ENCODE measurements around the gene YPEL1. TPM values are rescaled to one million over a fixed set of nuclear protein-coding genes. Genes with fewer than 3 reads are reported as not detected.

Gene YPEL1
- total RNA-seq, 1 experiment from 2014 or later = 3.1 TPM

DNA sequence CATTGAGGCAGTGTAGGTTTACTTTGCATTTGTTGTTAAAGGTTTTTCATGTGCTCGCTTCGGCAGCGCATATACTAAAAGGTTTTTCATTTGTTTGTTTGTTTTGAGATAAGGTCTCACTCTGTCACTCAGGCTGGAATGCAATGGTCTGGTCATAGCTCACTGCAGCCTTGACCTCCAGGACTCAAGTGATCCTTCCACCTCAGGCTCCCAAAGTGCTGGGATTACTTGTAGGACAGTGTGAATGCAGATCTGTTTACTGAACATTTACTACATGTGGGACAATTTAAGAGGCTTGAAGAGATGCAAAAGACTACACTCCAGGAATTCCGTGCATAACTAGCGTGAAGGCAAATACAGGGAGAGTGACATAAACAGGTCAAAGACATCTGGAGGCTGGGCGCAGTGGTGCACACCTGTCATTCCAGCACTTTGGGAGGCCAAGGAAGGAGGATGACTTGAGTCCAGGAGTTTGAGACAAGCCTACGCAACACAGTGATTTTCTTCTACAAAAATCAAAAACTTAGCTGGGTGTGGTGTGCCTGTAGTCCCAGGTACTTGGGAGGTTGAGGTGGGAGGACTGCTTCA is 34.1 kb downstream of the YPEL1 start:
- H3K27me3 ChIP-seq (ENCODE audit: insufficient read depth, low read length) = no peaks in the 10 kb centered on the region
- no peaks in the 10 kb centered on the region for H3K9me2 ChIP-seq (ENCODE audit: insufficient read depth)
- H3K9ac ChIP-seq (ENCODE audit: low read length) = no peak overlapping the region
- no peaks in the 10 kb centered on the region for H4K20me1 ChIP-seq (ENCODE audit: insufficient read depth)
- CTCF ChIA-PET = no interaction called here
- no peaks in the 10 kb centered on the region for H3K79me2 ChIP-seq (ENCODE audit: insufficient read depth, low read length)
- no peak overlapping the region for H3K27ac ChIP-seq (ENCODE audit: low read depth, low read length)
- RAD21 ChIA-PET (ENCODE audit: low non-redundant PET in 1 of 2, low total read pairs in 2 of 2, uncharacterized antibody in 2 of 2, unreplicated experiment in 2 of 2) = no interaction called here
- no peak overlapping the region for H2AFZ ChIP-seq (ENCODE audit: low read depth, low read length, poor library complexity, severe bottlenecking)
- no peak overlapping the region for H3K4me3 ChIP-seq (replicated peaks in 1 of 2; ENCODE audit: low read depth in 1 of 2, low read length in 2 of 2)
- POLR2A ChIA-PET = no interaction called here
- intact Hi-C loops (cut with micrococcal nuclease) = no loop called here
- H3K4me2 ChIP-seq (ENCODE audit: low read length) = no peak overlapping the region
- no TSS peak for BruUV-seq (replicated peaks)
- DNase-seq (ENCODE audit: low read depth, low spot score) (no peak), ATAC-seq (no peak)
- peaks cover 0 to 4% of the 10 kb centered on the region in 2 experiments; a peak in 1 of 4 replicates for H3K36me3 ChIP-seq (ENCODE audit: control insufficient read depth in 1 of 2, insufficient read depth in 2 of 2, low read length in 2 of 2)
- H3K4me1 ChIP-seq (ENCODE audit: control insufficient read depth in 1 of 2, insufficient read depth in 2 of 2, low read length in 2 of 2) = no peaks in the 10 kb centered on the region
- TF ChIP-seq ZNF274 (IDR thresholded peaks at IDR 0.05; ENCODE audit: low read depth, low read length) (no peak), TCF7L2 (IDR thresholded peaks at IDR 0.05; ENCODE audit: borderline replicate concordance, extremely low read depth, insufficient read depth, insufficient read length) (no peak), EGR1 (IDR thresholded peaks at IDR 0.05; ENCODE audit: low read depth) (no peak), SIN3A (IDR thresholded peaks at IDR 0.05; ENCODE audit: low read depth) (no peak), CBX3 (IDR thresholded peaks at IDR 0.05; ENCODE audit: low read depth) (no peak), RAD21 (IDR thresholded peaks at IDR 0.05; ENCODE audit: low read depth) (no peak), ZBTB33 (IDR thresholded peaks at IDR 0.05; ENCODE audit: extremely low read depth, insufficient replicate concordance, low read length) (no peak), CEBPB (IDR thresholded peaks at IDR 0.05; ENCODE audit: low read depth) (no peak), ELF1 (IDR thresholded peaks at IDR 0.05; ENCODE audit: borderline replicate concordance, low read depth) (no peak), CTCF (IDR thresholded peaks at IDR 0.05 in 2 of 3, conservative IDR thresholded peaks at IDR 0.05 in 1 of 3; ENCODE audit: borderline replicate concordance in 1 of 3, insufficient read depth in 1 of 3, low read depth in 2 of 3, low read length in 2 of 3) (no peak), SP1 (IDR thresholded peaks at IDR 0.05; ENCODE audit: low read depth) (no peak), ATF3 (IDR thresholded peaks at IDR 0.05) (no peak), EZH2phosphoT487 (IDR thresholded peaks at IDR 0.05; ENCODE audit: borderline replicate concordance) (no peak), SRF (IDR thresholded peaks at IDR 0.05; ENCODE audit: low read depth) (no peak), ZFX (IDR thresholded peaks at IDR 0.05) (no peak), YY1 (IDR thresholded peaks at IDR 0.05; ENCODE audit: extremely low read depth, insufficient replicate concordance, low read depth, low read length) (no peak), POLR2AphosphoS5 (IDR thresholded peaks at IDR 0.05; ENCODE audit: low read depth, low read length) (no peak; the same call in 1 of the 2 replicates)
- TF ChIP-seq, protein P1, sequence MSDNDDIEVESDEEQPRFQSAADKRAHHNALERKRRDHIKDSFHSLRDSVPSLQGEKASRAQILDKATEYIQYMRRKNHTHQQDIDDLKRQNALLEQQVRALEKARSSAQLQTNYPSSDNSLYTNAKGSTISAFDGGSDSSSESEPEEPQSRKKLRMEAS (IDR thresholded peaks at IDR 0.05) = no peak
- TF ChIP-seq, protein P2, sequence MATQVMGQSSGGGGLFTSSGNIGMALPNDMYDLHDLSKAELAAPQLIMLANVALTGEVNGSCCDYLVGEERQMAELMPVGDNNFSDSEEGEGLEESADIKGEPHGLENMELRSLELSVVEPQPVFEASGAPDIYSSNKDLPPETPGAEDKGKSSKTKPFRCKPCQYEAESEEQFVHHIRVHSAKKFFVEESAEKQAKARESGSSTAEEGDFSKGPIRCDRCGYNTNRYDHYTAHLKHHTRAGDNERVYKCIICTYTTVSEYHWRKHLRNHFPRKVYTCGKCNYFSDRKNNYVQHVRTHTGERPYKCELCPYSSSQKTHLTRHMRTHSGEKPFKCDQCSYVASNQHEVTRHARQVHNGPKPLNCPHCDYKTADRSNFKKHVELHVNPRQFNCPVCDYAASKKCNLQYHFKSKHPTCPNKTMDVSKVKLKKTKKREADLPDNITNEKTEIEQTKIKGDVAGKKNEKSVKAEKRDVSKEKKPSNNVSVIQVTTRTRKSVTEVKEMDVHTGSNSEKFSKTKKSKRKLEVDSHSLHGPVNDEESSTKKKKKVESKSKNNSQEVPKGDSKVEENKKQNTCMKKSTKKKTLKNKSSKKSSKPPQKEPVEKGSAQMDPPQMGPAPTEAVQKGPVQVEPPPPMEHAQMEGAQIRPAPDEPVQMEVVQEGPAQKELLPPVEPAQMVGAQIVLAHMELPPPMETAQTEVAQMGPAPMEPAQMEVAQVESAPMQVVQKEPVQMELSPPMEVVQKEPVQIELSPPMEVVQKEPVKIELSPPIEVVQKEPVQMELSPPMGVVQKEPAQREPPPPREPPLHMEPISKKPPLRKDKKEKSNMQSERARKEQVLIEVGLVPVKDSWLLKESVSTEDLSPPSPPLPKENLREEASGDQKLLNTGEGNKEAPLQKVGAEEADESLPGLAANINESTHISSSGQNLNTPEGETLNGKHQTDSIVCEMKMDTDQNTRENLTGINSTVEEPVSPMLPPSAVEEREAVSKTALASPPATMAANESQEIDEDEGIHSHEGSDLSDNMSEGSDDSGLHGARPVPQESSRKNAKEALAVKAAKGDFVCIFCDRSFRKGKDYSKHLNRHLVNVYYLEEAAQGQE (IDR thresholded peaks at IDR 0.05; ENCODE audit: low read depth) = no peak
- H3K9me3 ChIP-seq (ENCODE audit: control insufficient read depth in 1 of 2, insufficient read depth in 1 of 2, low read depth in 1 of 2, low read length in 2 of 2) = no peaks in the 10 kb centered on the region
